HL-60 (cell line): Measurements from ENCODE around the gene CRTC3.

Source experiments
- CTCF ChIP-seq: IDR thresholded peaks from one replicate; pipeline ENCODE4 v1.5.1; 2011; ENCODE audit warnings: low read length, control low read depth, inconsistent platforms; ENCODE audit not compliant: insufficient read depth
- GABPA ChIP-seq: IDR thresholded peaks from 2 replicates; pipeline ENCODE4 v1.6.1; 2012; ENCODE audit warnings: low read depth
- POLR2AphosphoS5 ChIP-seq: IDR thresholded peaks from 2 replicates; pipeline ENCODE4 v1.6.1; 2012; ENCODE audit warnings: low read depth
- REST ChIP-seq: IDR thresholded peaks from 2 replicates; pipeline ENCODE4 v1.6.1; 2012; ENCODE audit warnings: low read depth; ENCODE audit not compliant: insufficient replicate concordance
- SPI1 ChIP-seq: IDR thresholded peaks from 2 replicates; pipeline ENCODE4 v1.6.1; 2012; ENCODE audit warnings: low read depth, mild to moderate bottlenecking, borderline replicate concordance

- no peak for TF ChIP-seq POLR2AphosphoS5
- no peak for TF ChIP-seq CTCF
- TF ChIP-seq REST, result no peak
- TF ChIP-seq GABPA, result no peak
- TF ChIP-seq SPI1, result no peak
Measured at GRCh38 chr15:90496791-90497190, 32.9 kb upstream of the CRTC3 start.
